Measurements from ENCODE around the gene ITGAD.
A peak's percentile ranks its signal among the peaks of the same experiment; 100 is the strongest.
"Not testable (repeated sequence)": the region's sequence is repeated elsewhere in the genome, so short reads cannot be mapped to it uniquely, and the experiment has no call there.

Gene ITGAD

DNA sequence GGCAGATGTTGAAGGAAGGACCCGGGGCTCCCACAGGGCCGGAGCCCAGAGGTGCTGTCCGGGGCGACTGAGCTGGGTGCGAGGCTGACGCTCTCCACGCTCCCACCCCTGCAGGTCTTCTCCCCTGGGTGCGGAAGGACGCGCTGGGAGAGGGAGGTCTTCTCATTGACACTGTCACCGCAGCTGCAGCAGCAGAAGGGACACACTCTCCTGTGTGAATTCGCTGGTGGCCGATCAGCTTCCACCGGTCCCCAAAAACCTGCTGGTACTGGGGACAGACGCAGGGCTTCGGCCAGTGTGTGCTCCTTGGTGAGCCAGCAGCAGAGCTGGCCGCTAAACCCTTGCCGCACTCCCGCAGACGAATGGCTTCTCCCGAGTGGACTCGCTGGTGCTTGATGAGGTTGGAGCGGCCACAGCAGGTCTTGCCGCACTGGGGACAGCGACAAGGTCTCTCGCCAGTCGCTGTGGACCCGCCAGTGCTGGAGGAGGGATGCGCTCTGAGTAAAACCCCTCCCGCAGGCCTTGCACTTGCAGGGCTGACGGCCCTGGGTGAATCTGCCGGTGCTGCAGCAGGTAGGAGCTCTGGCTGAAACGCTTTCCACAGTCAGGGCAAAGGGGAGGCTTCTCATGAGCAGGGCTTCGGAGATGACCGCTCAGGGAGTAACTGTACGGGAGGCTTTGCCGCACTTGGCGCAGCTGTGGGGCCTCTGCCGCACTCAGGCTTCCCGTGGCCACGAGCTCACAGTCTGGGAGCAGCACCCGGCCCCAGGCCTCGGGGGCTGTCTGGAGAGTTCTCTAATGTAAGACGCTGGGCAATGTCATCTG is 43.3 kb downstream of the ITGAD start:
- no peak for DNase-seq

DNA sequence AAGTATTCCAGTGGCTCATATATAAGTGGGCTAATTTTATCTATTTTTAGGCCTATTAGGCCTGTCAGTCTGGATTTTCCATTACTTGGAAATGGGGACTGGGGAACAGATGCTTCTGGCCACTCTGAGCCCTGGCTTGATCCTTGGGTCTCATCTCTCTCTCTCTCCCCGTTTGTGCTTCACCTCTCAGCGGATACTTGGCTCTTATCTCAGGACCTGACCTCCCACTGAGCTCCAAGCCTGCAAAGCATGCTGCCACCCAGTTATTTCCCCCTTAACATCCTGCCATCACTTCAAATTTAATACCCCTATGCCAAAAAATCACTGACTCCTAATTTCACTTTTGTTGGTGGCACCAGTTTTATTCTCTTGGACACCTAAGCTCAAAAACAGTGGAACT is 45.3 kb downstream of the ITGAD start:
- no peak for DNase-seq

DNA sequence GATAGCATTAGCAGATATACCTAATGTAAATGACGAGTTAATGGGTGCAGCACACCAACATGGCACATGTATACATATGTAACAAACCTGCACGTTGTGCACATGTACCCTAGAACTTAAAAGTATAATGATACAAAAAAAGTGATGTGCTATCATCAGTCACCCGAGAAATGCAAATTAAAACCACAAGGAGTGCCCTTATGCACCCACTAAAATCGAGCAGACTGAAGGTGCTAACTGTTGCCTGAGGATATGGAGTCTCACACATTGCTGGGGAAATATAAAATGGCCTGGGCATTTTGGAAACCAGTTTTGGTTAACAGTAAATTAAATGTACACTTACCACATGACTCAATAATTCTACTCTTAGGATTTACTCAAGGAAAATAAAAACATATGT is 45.9 kb downstream of the ITGAD start:
- not testable (repeated sequence) for DNase-seq

DNA sequence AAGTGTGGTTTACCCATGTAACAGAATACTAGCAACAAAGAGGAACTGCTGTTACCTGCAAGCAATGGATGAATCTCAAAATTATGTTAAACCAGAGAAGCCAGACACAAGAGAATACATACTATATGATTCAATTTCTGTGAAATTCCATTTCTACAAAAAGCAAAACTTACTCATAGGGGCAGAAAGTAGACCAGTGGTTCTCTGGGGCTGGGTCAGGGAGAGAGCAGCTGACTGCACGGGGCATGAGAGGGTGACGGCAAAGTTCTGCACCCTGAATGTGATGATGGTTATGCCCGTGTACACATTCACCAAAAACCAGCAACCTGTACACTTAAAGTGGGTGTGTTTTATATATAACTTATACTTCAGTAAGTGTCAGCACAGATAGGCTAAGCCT is 46.4 kb downstream of the ITGAD start:
- DNase-seq, result no peak

DNA sequence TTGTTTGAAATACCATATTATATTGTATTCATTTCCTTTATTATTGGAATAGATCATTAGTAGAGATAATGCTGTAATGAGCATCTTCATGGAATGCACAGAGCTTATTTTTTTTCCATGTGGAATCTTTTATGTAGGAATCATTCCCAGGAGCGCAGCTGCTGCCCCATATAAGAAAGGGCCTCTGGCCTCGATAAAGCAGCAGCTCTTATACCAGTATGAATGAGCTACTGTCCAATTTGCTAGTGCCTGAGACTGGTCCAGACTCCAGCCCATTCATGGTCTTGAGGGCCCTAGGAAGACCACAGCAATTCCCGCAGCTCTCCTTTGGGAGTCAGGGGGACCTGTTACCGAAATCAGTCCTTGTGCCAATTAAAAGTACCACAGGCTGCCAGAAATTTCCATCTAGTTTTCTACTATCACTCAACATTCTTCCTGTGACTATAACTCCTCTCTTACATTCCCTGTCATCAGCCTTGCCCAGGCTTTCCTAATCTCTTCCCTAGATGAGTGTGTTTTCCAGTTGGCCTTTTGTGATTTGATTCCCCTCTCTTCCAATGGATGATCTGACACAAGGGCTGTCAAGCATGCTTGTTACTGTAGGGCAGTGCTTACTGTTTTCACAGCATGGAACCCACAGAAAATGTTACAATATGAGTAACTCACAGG is 47.5 kb downstream of the ITGAD start:
- DNase-seq, result no peak

DNA sequence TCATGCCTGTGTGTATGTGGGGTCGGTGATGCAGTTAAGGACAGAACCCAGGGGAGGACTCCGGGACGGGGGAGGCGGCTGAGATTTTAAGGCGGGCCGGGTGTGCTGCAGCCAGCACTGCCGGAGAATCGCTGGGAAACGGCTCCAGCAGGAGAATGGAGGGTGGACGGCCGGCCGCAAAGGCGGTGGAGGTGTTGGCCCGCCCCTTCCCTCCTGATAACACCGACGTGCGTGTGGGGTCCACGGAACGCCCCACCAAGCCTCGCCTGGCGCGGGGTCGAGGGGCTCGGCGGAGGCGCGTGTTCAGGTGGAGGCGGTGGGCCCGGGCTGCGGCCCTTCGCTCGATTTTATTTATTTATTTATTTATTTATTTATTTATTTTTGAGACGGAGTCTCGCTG is 48.8 kb downstream of the ITGAD start:
- no peak for DNase-seq

DNA sequence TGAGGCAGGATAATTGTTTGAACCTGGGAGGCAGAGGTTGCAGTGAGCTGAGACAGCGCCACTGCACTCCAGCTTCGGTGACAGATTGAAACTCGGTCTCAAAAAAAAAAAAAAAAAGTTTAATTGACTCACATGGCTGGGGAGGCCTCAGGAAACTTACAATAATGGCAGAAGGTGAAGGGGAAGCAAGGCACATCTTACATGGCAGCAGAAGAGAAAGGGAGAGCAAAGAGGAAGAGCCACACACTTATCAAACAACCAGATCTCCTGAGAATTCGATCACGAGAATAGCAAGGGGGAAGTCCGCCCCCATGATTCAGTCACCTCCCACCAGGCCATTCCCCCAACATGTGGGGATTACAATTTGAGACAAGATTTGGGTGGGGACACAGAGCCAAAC is 52.8 kb downstream of the ITGAD start:
- DNase-seq, result not testable (repeated sequence)

DNA sequence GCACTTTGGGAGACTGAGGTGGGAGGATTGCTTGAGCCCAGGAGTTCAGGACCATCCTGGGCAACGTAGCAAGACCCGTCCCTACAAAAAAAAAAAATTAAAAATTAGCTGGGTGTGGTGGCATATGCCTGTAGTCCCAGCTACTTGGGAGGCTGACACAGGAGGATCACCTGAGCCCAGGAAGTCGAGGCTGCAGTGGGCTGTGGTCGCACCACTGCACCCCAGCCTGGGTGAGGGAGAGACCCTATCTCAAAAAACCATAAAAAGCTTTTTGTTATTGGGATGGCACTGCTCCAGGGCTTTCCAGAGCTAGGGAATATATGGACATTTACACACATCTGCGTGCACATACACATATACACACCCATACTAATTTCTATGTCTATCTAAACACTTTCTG is 58.1 kb downstream of the ITGAD start:
- DNase-seq, result no peak

DNA sequence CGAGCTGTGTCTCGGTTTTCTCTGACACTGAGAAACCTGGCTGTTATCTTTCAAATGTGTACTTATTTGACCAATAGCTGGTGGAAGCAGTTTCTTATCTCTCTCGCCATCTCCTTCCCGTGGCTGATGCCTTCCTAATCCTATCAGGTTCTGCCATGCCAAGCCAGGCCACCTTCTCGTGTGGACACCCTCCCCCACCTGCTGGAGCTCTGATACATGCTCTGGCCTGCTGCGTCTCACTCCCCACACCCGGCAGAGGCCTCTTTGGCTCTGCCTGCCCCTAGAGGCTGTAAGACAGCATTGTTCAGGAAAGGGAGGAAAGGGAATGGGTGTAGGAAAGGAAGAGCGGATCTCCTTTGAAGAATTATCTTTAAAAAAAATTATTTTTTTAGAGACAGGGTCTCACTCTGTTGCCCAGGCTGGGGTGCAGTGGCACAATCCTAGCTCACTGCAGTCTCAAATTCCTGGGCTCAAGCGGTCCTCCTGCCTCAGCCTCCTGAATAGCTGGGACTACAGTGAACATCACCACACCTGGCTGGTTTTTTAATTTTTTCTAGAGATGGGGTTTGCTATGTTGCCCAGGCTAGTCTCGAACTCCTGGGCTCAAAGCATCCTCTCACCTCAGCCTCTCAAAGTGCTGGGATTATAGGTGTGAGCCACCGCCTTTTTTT is 58.7 kb downstream of the ITGAD start:
- DNase-seq, result no peak

DNA sequence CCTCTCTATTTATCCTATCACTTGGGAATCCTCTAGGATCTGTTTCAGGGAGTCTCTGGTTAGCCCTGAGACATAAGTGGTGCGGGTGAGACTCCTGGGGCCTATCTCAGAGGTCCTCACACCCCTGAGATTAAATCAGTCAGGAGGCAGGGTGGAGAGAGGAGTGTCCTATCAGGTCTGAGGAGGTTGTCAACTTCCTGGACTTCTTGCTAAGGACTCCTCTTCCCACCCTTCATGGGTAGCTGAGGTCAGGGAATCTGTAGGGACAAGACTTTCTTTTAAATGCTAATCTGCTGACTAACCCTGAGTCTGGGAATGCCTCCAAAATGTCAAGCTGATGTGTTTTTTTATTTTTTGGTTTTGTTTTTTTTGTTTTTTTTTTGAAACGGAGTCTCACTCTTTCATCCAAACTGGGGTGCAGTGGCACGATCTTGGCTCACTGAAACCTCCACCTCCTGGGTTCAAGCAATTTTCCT is 59.5 kb downstream of the ITGAD start:
- no peak for DNase-seq

DNA sequence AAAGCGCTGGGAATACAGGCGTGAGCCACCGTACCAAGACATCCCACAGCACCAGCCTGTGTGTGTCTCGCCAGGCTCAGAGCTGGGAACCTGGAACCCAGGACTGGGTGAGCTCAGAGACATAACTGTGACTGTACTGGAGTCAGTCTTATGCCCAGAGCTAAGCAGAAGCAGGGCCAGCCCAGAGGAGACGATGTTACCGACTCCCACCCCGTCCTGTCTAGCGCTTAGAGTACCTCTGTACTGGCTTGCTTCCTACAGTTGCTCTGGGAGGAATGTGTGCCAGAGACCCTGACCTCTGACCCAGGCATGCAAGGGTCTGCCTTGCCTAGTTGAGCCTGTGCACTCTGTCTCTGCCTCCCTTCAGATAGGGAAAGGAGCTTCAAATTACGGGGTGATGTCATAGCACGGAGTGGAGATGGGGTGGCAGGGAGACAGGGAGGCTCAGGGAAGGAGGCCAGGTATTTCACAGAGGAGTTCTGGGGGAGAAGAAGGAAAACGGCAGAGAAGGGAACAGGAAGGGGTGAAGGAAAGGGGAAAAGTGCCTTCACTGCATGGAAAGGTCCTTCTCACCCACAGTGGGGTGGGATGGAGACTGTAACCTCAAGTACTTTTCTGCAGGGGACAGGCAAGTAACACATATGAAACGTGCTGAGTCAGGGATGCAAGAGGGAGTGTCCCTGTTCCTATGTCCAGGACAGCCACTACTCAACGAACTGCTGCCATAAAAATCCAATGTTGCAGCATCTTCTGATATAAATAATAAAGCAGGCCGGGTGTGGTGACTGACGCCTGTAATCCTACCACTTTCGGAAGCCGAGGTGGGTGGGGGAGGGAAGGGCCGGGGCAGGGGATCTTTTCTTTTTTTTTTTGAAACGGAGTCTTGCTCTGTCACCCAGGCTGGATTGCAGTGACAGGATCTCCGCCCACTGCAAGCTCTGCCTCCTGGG is 60.4 kb downstream of the ITGAD start:
- DNase-seq, result no peak

DNA sequence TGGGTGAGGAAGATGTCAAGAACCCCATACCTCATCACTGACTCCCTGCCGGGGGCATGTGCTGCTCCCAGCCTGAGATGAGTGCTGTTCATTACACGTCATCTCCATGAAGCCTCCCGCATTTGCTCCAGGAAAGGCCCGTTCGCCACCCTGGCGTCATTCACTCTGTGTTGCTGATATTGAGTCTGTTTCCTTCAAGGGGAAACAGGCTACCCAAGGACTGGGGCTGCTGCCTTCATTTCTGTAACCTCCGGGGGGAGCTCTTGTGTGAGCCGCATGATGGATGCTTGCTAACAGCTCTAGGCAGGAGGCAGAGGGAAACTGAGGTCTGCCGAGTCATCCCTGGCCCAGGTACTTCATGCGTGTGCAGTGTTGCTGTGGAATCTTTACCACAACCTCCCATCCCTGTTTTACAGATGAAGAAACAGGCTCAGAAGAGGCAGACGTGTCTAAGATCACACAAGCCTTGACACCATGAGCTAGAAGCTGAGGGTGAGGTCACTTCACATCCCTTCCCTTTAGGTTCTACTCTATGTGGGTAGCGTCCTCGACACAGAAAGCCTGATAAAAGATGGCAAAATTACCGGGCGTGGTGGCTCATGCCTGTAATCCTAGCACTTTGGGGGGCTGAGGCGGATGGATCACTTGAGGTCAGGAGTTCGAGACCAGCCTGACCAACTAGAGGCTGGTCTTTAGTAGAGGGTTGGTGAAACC is 62.6 kb downstream of the ITGAD start:
- peak; percentile 27 for DNase-seq

DNA sequence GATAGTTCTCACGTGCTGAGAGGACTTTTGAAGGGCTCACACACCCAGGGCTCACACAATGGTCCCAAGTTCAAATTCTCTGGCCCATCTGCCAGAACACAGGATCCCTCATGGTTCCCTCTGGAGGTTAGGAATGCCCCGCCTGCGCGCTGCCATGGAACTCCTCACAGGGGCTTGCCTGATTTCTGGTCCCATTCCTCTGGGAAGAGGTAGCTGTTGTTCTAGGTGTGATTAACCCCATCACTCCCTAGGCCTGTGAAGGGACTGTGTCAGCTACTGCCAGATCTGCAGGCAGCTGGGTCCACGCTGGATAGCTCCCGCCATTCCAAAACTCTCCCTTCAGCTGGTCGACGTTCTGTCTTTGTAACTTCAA is 63.8 kb downstream of the ITGAD start:
- DNase-seq, result no peak

DNA sequence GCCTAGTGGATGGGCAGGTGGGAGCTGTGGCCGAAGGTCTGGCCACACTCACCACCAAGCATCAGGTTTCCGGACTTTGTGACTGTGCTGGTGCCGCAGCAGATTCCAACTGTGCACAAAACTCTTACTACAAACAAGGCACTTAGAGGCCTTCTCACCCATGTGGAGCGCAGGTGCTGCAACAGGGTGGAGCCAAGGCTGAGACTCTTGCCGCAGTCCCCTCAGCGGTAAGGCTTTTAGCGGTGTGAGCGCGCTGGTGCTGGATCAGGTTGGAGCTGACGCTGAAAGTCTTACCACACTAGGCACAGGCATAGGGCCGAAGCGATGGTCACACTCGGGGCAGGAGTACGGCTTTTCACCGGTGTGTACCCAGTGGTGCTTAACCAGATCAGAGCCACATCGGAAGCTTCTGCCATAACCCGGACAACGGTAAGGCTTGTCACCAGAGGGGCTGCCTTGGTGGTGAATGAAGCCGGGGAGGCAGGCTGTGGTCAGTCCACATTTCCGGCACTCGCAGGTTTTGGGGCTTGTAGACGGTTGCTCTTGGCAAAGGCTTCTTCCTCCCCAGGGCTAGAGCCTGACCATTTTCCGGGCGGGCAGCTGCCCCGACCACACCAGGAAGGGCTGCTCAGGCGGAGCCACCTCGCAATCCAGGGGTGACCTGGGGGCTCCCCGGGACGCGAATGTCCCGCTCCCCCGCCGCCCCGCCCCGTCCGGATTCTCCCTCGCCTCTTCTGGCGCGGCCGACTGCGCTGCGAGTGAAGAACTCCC is 65.1 kb downstream of the ITGAD start:
- peak; percentile 49 for DNase-seq

DNA sequence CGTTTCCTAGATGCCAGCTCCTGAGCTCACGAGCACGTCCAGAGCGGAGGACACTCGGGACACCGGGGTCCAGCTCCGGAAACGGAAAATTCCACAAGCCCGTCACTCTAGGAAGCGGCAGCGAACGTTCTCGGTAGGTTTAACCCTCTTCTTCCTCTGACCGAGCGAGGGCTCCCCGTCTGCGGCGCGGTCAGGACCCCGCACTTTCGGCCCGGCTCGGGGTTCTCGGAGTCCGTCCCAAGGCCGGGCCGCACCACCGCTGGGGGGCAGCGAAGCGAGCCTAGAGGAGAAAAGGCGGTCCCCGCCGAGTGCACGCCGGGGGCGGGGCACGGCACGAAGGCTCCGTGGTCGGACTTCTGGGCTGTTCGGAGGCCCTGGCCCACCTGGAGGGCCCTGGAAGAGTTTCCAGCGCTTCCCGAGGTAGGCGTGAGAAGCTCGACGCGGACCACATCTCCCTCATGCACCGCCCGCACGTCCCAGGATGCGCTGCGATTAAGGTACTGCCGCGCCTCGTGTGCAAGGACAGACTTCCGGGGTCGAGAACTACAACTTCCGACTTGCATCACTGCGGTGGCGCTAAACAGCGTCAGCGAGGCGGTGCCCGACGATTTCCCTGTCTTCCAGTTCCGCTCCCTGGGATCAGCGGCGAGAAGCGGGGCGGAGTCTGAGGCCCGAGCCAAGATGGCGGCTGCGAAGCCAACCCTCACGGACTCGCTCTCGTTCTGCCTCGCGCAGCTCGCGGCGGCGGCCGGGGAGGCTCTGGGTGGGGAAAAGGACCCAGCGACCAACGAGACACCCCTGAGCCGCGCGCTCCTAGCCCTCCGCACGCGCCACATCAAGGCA is 65.9 kb downstream of the ITGAD start, which contains the start of gene ARMC5:
ARMC5 (plus strand) TSS at position 658 of the 843 bp plus-strand sequence; CDS start at position 682, 24 bp downstream.
- peak; percentile 97 for DNase-seq

DNA sequence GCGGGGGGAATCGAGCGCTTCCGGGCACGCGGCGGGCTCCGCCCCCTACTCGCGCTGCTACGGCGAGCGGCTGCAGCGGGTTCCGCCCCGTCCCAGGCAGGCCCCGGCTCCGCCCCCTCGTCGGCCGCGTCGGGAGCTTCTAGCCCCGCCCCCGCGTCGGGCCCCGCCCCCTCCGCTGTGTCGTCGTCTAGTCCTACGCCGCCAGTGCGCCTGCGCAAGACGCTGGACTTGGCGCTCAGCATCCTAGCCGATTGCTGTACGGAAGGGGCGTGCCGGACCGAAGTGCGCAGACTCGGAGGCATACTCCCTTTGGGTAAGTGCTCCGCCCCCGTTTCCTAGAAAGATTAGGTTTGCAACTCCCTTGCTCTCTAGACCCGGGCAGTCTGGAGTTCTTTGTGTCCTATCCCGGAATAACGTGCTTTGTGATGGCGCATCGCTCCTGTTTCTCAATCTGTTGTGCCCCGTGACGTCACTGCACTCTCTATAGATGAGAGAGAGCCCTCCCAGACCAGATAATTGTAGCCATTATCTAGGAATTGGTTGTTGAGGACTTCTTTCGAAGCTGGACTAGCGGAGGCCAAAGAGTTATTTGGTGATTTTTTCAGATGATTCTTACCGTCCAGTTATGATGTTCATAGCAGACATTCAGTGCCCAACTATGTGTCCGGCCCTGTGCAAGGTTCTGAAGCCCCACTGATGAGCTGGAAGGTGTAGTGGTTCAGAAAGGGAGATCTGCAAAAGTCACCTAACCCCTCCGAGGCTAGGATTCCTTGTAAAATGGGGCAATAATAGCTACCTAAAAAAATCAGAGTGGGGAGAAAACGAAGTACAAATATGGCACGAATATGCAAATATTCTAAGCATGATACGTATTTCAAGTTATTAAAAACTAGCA is 66.8 kb downstream of the ITGAD start:
- DNase-seq, result peak; percentile 100

DNA sequence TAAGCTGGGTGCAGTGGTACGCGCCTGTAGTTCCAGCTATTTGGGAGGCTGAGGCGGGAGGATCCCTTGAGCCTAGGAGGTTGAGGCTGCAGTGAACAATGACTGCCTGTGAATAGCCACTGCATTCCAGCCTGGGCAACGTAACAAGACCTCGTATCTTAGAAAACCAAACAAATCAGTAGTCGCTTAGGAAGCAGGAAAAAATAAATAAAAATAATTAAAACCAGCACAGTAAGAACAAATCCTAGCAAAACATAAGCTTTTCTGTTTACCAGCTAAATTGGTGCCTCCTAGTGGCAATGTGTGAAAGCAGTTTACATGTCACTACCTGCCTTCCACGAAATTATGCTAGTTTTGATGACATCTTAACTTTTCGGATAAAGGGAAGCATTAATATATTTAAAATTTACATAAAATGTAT is 67.5 kb downstream of the ITGAD start:
- DNase-seq, result no peak

DNA sequence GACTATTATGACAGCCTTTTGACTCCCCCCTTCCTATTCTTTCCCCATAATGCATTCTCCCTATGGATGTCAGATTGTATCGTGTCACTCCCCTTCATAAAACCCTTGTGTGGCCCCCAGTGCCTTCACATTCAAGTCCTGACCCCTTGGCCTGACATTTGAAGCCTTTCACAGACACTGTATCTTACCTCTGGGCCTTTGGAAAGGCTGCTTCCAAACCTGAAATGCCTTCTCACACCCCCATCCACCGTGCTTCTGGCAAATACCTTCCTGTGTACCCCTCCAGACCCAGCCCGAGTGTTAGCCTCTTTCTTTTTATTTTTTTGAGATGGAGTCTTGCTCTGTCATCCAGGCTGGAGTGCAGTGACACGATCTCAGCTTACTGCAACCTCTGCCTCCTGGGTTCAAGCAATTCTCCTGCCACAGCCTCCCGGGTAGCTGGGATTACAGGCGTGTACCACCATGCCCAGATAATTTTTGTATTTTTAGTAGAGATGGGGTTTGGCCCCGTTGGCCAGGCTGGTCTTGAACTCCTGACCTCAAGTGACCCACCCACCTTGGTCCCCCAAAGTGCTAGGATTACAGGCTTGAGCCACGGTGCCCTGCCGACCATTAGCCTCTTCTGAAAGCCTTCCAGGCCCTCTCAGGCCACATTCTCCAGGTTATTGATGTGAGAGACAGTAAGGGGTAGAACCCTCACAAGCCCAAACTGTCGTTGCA is 68.2 kb downstream of the ITGAD start:
- DNase-seq, result no peak
